Mesendoderm (in vitro differentiated cells): ENCODE measurements around the gene NRXN3.
A peak's percentile ranks its signal among the peaks of the same experiment; 100 is the strongest.

ENCODE experiments used
- DNase-seq: peaks from one replicate; pipeline ENCODE4 v3.0.0; 2013
- H2AK5ac ChIP-seq: 2 replicates; pipeline ENCODE4 v1.6.1; 2013; ENCODE audit warnings: low read length, inconsistent platforms
- H2BK120ac ChIP-seq: 2 replicates; pipeline ENCODE4 v1.6.1; 2013; ENCODE audit warnings: low read depth, mild to moderate bottlenecking, low read length, moderate library complexity, mixed read lengths
- H2BK15ac ChIP-seq: replicated peaks from 2 replicates; pipeline ENCODE4 v1.6.1; 2013; ENCODE audit warnings: low read depth, mild to moderate bottlenecking, moderate library complexity
- H2BK5ac ChIP-seq: 2 replicates; pipeline ENCODE4 v1.6.1; 2013; ENCODE audit warnings: low read length, inconsistent platforms
- H3K18ac ChIP-seq: 2 replicates; pipeline ENCODE4 v1.6.1; 2013; ENCODE audit warnings: mild to moderate bottlenecking, low read length, mixed read lengths
- H3K23ac ChIP-seq: one replicate; pipeline ENCODE4 v1.6.1; 2013; ENCODE audit warnings: low read length
- H3K27ac ChIP-seq: 2 replicates; pipeline ENCODE4 v1.5.1; 2013; ENCODE audit warnings: low read depth, mild to moderate bottlenecking, inconsistent platforms, low read length, moderate library complexity
- H3K27me3 ChIP-seq: 2 replicates; pipeline ENCODE4 v1.6.1; 2013; ENCODE audit warnings: low read length, control low read depth, mild to moderate bottlenecking, inconsistent platforms; ENCODE audit not compliant: insufficient read depth, poor library complexity
- H3K36me3 ChIP-seq: 2 replicates; pipeline ENCODE4 v1.6.1; 2013; ENCODE audit warnings: low read length, inconsistent platforms; ENCODE audit not compliant: control insufficient read depth, insufficient read depth
- H3K4ac ChIP-seq: one replicate; pipeline ENCODE4 v1.6.1; 2013; ENCODE audit warnings: low read depth, mild to moderate bottlenecking, low read length, moderate library complexity
- H3K4me1 ChIP-seq: 2 replicates; pipeline ENCODE4 v1.6.1; 2013; ENCODE audit warnings: low read depth, low read length, inconsistent platforms; ENCODE audit not compliant: control insufficient read depth
- H3K4me2 ChIP-seq: 2 replicates; pipeline ENCODE4 v1.6.1; 2013; ENCODE audit warnings: low read length
- H3K4me3 ChIP-seq: 2 replicates; pipeline ENCODE4 v1.5.1; 2013; ENCODE audit warnings: mild to moderate bottlenecking, low read length
- H3K56ac ChIP-seq: one replicate; pipeline ENCODE4 v1.6.1; 2013; ENCODE audit warnings: low read length
- H3K79me1 ChIP-seq: 2 replicates; pipeline ENCODE4 v1.6.1; 2013; ENCODE audit warnings: low read length, inconsistent platforms
- H3K79me2 ChIP-seq: 2 replicates; pipeline ENCODE4 v1.6.1; 2013; ENCODE audit warnings: mild to moderate bottlenecking, low read length; ENCODE audit not compliant: control insufficient read depth, insufficient read depth
- H3K9ac ChIP-seq: 2 replicates; pipeline ENCODE4 v1.6.1; 2013; ENCODE audit warnings: low read length, inconsistent platforms
- H4K5ac ChIP-seq: one replicate; pipeline ENCODE4 v1.6.1; 2013; ENCODE audit warnings: low read length
- H4K8ac ChIP-seq: one replicate; pipeline ENCODE4 v1.6.1; 2013; ENCODE audit warnings: low read depth, mild to moderate bottlenecking, control low read depth, low read length, moderate library complexity
- WGBS: extraction: QIAGEN DNeasy Blood & Tissue Kit; methylation state at CpG from one replicate; pipeline ENCODE4 v1.1.7; 2013; ENCODE audit warnings: low lambda C conversion rate, missing lambda C conversion rate; ENCODE audit not compliant: insufficient coverage; ENCODE audit errors: extremely low coverage; 5-methylcytosine and 5-hydroxymethylcytosine counted together

NRXN3 gene

GRCh38 chr14:78325911-78326310, 155.7 kb downstream of the NRXN3 start:
- Histone ChIP-seq H4K5ac (no peak overlapping the region), H3K18ac (no peak overlapping the region), H3K27me3 (no peaks in the 10 kb centered on the region), H3K36me3 (no peaks in the 10 kb centered on the region), H3K79me1 (no peaks in the 10 kb centered on the region), H3K9ac (no peak overlapping the region), H3K79me2 (no peaks in the 10 kb centered on the region), H2AK5ac (no peak overlapping the region), H3K4me3 (no peak overlapping the region), H2BK120ac (no peak overlapping the region), H3K56ac (no peak overlapping the region), H3K4ac (no peak overlapping the region), H3K27ac (no peak overlapping the region), H3K4me1 (no peaks in the 10 kb centered on the region), H3K23ac (no peak overlapping the region), H2BK15ac (no peak overlapping the region), H3K4me2 (no peak overlapping the region), H4K8ac (no peak overlapping the region), H2BK5ac (no peak overlapping the region)
- peak; percentile 51 for DNase-seq
- WGBS: no CpG with 5 or more reads among the region's 2 CpGs

- Histone ChIP-seq H3K27ac (no peak overlapping the region), H4K8ac (no peak overlapping the region), H3K36me3 (no peaks in the 10 kb centered on the region), H3K79me1 (no peaks in the 10 kb centered on the region), H2BK120ac (no peak overlapping the region), H3K79me2 (no peaks in the 10 kb centered on the region), H3K56ac (peak overlapping the region; percentile 28), H2AK5ac (no peak overlapping the region), H3K4ac (no peak overlapping the region), H4K5ac (no peak overlapping the region), H2BK5ac (no peak overlapping the region), H3K9ac (no peak overlapping the region), H3K4me3 (no peak overlapping the region), H3K18ac (no peak overlapping the region), H3K23ac (no peak overlapping the region), H2BK15ac (no peak overlapping the region), H3K4me1 (no peaks in the 10 kb centered on the region), H3K27me3 (no peaks in the 10 kb centered on the region), H3K4me2 (no peak overlapping the region)
- WGBS: no CpG with 5 or more reads among the region's 7 CpGs
- peak; percentile 90 for DNase-seq
Measured at GRCh38 chr14:78327426-78328221, 157.5 kb downstream of the NRXN3 start.

GRCh38 chr14:78329371-78329770, 159.2 kb downstream of the NRXN3 start:
- Histone ChIP-seq H3K56ac (no peak overlapping the region), H2BK5ac (no peak overlapping the region), H3K36me3 (no peaks in the 10 kb centered on the region), H3K18ac (no peak overlapping the region), H3K27ac (no peak overlapping the region), H2BK15ac (no peak overlapping the region), H3K79me2 (no peaks in the 10 kb centered on the region), H3K27me3 (no peaks in the 10 kb centered on the region), H2BK120ac (no peak overlapping the region), H3K4me2 (no peak overlapping the region), H3K23ac (no peak overlapping the region), H2AK5ac (no peak overlapping the region), H3K4ac (no peak overlapping the region), H3K4me1 (no peaks in the 10 kb centered on the region), H3K9ac (no peak overlapping the region), H4K5ac (no peak overlapping the region), H3K79me1 (no peaks in the 10 kb centered on the region), H3K4me3 (no peak overlapping the region), H4K8ac (no peak overlapping the region)
- no peak for DNase-seq
- WGBS: no CpG with 5 or more reads among the region's 1 CpG

- Histone ChIP-seq H3K23ac (no peak overlapping the region), H3K9ac (no peak overlapping the region), H2BK15ac (no peak overlapping the region), H3K56ac (no peak overlapping the region), H2BK120ac (no peak overlapping the region), H3K36me3 (no peaks in the 10 kb centered on the region), H3K79me2 (no peaks in the 10 kb centered on the region), H3K27me3 (no peaks in the 10 kb centered on the region), H3K4me3 (no peak overlapping the region), H4K5ac (no peak overlapping the region), H3K4ac (no peak overlapping the region), H3K4me1 (no peaks in the 10 kb centered on the region), H2BK5ac (no peak overlapping the region), H3K79me1 (no peaks in the 10 kb centered on the region), H3K4me2 (no peak overlapping the region), H2AK5ac (no peak overlapping the region), H4K8ac (no peak overlapping the region), H3K27ac (no peak overlapping the region), H3K18ac (no peak overlapping the region)
- no peak for DNase-seq
- WGBS: no CpG with 5 or more reads among the region's 2 CpGs
Measured at GRCh38 chr14:78335531-78335930, 165.4 kb downstream of the NRXN3 start.

- Histone ChIP-seq H3K27me3 (no peaks in the 10 kb centered on the region), H4K5ac (no peak overlapping the region)
- WGBS: no CpG with 5 or more reads among the region's 3 CpGs
Measured at GRCh38 chr14:78340250-78340649, 170.1 kb downstream of the NRXN3 start.

More at GRCh38 chr14:78340250-78340649, 170.1 kb downstream of the NRXN3 start:
- H3K23ac ChIP-seq: no peak overlapping the region
- no peak for DNase-seq
- no peak overlapping the region for H2BK5ac ChIP-seq
- H4K8ac ChIP-seq: no peak overlapping the region
- H3K9ac ChIP-seq: no peak overlapping the region
- no peak overlapping the region for H3K4me2 ChIP-seq
- no peak overlapping the region for H3K4me3 ChIP-seq
- no peak overlapping the region for H2BK15ac ChIP-seq
- H3K18ac ChIP-seq: no peak overlapping the region
- no peak overlapping the region for H3K56ac ChIP-seq
- H3K27ac ChIP-seq: no peak overlapping the region
- no peaks in the 10 kb centered on the region for H3K79me1 ChIP-seq
- H2AK5ac ChIP-seq: no peak overlapping the region
- no peak overlapping the region for H2BK120ac ChIP-seq
- no peak overlapping the region for H3K4ac ChIP-seq
- no peaks in the 10 kb centered on the region for H3K36me3 ChIP-seq
- no peaks in the 10 kb centered on the region for H3K79me2 ChIP-seq
- no peaks in the 10 kb centered on the region for H3K4me1 ChIP-seq
